Gastrocnemius medialis (tissue), 4 donors: Measurements from ENCODE around the gene CCL22.

Experiments
- CTCF ChIP-seq, 5 experiments: fragments of 450-650 bp in 3 of 5; fragments of 200-600 bp in 2 of 5; sonication (generic) in 2 of 5; IDR thresholded peaks in 4 of 5; conservative IDR thresholded peaks in 1 of 5; 1 replicate in 4 of 5; 2 replicates in 1 of 5; pipeline ENCODE4 v1.5.1; 2016 to 2019; ENCODE audit warnings: antibody characterized with exemption in 5 of 5, mild to moderate bottlenecking in 3 of 5, moderate library complexity in 3 of 5
- POLR2A ChIP-seq, 2 donors: fragments of 450-650 bp; IDR thresholded peaks; one replicate each; pipeline ENCODE4 v1.6.1; 2017; ENCODE audit warnings: antibody characterized with exemption in 2 of 2, mild to moderate bottlenecking in 2 of 2, moderate library complexity in 2 of 2

GRCh38 chr16:57381791-57382534, 23.4 kb downstream of the CCL22 start:
- TF ChIP-seq CTCF (IDR thresholded peaks at IDR 0.05 in 4 of 5, conservative IDR thresholded peaks at IDR 0.05 in 1 of 5) (no peak), POLR2A (IDR thresholded peaks at IDR 0.05) (no peak)
